LNCAP (cell line): Measurements from ENCODE around the gene MNAT1.

Experiments
- TF ChIP-seq, protein P1 (sequence below): fragments of 450-650 bp; IDR thresholded peaks from 2 replicates; pipeline ENCODE4 v1.5.1; 2017; ENCODE audit warnings: mild to moderate bottlenecking

The MNAT1 gene

DNA sequence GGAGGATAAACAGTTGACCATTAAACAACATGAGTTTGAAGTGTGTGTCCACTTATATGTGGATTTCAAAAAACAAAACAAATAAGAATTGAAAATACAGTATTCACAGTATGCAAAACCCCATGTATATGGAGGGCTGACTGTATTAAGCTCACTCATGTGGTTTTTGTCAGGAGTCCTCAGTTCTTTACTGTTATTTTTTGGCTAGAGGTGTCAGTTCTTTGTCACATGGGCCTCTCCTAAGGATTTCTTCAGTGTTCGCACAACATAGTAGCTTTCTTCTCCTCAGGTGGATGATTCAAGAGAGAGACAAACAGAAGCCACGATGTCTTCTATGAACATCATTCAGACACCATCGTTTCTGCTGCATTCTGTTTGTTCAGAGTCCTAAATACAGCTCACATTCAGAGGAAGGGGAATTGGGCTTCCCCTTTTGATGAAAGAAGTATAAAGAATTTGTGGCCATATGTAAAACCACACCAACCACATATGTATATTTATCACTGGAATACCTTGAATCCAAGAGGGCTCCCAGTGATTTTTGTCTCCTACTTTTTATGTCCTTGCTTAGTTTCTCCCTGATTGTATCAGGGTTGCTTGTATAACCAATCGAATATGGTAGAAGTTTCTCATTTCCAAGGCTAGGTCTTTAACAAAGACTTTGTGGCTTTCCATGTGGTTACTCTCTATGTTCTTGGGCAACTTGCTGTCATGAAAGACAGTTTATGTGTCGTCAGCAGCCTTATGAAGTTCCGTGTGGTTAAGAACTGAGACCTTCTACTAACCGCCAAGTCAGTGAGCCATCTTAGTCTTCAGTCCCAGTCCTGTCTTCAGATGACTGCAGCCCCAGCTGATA, 18.9 kb downstream of the MNAT1 start:
- TF ChIP-seq, protein P1, sequence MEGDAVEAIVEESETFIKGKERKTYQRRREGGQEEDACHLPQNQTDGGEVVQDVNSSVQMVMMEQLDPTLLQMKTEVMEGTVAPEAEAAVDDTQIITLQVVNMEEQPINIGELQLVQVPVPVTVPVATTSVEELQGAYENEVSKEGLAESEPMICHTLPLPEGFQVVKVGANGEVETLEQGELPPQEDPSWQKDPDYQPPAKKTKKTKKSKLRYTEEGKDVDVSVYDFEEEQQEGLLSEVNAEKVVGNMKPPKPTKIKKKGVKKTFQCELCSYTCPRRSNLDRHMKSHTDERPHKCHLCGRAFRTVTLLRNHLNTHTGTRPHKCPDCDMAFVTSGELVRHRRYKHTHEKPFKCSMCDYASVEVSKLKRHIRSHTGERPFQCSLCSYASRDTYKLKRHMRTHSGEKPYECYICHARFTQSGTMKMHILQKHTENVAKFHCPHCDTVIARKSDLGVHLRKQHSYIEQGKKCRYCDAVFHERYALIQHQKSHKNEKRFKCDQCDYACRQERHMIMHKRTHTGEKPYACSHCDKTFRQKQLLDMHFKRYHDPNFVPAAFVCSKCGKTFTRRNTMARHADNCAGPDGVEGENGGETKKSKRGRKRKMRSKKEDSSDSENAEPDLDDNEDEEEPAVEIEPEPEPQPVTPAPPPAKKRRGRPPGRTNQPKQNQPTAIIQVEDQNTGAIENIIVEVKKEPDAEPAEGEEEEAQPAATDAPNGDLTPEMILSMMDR: no peak

DNA sequence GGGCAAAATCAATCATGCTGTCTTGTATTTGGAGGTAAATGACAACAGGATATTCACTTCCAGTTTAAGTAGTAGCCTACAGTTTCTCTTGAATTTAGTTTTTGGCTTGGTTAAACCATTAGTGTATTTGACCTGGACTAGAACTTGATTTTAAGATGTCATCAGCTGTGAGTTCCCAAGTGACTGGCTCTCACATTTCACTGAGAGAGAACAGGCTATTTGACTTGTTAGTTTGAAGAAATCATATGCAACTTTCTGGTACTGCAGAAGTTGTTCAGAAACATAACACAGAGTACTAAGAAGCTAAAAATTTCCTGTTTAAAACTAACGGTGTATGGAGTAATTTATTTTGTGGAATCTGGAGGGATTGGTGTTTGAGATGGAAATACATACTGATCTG, 22.3 kb downstream of the MNAT1 start:
- TF ChIP-seq, protein P1: no peak

DNA sequence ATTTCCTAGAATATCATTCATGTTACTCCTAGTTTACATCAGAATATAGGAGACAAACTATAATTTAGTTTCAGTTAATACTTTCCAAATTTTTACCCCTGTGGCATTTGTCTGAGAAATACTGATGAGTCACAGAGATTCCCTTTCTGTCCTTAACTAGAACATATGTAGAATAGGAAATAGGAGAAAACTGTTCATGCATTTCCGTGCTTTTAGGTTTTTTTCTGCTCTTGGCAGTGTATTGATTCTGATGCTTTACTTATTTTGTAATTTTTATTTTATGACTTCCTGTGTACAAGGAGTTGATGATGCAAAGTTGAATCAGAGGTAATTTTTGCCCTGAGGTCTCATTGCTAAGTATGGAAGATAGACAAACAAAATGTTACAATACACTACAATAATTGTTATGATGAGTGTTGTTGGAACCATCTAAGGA, 23.0 kb downstream of the MNAT1 start:
- TF ChIP-seq, protein P1: no peak

DNA sequence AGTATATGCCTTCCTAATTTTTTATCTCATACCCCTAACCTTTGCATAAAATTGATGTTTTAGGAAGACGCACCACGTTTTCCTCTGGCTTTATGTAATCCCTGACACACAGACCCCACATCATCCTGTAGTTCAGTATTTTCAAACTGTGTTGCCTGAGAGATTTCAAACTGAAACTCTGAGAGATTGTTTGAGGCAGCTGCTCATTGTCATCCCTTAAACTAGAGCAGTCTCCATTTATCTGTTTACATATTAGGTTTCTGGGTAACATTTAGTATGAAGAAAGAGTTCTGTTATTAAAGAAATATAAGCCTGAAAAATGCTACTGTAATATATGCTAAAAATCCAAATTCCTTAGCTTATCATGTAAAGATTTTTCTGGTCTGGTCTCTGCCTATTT, 24.3 kb downstream of the MNAT1 start:
- TF ChIP-seq, protein P1: no peak

DNA sequence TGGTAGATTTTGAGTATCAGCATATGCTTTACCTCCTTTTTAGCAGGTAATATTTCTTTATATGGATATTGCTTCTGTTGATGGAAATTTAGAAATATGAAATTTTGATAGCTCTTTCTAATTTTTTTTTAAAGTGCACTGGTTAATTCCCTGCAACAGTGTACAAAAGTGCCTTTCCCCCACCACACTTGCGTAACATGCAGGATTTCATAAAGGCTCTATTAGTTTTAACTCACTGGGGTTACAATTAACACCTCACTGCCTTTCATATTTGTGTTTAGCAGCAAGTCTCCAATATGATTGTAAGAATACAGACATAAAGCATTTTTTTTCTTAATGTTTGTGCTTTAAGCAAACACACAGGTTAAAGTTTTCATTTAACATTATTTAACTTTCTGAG, 25.6 kb downstream of the MNAT1 start:
- TF ChIP-seq, protein P1: no peak

DNA sequence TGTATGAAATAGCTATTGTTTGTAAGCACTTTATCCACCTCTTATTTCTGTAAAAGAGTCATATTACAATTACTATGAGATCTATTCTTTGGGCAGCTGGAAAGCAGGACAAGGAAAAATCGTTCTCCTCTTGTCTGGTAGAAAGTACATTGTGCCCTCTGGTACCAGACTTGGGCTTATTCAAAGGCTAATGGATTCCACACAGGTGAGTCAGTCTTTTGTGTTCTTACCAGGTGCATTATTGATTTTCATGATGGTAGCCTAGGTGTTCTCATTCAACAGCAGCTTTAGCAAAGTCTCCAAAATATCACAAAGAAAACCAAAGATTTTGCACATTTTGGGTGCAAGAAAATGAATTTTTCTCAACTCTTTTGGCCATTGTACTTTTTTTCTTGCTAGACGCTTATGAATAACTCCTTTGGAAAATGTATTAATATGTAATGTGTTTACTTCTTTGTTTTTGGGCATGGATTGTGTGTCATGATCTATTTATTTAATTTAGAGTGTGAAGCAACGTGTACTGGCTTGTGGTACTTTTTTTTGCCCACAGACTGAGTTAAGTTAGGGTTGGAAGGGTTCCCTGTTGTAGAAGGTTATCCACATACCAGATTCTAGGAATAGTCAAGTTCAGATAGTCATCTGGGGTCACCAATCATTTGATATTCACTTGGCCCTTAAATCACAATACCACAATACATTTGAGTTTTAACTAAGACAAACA, 26.2 kb downstream of the MNAT1 start:
- TF ChIP-seq, protein P1: no peak

DNA sequence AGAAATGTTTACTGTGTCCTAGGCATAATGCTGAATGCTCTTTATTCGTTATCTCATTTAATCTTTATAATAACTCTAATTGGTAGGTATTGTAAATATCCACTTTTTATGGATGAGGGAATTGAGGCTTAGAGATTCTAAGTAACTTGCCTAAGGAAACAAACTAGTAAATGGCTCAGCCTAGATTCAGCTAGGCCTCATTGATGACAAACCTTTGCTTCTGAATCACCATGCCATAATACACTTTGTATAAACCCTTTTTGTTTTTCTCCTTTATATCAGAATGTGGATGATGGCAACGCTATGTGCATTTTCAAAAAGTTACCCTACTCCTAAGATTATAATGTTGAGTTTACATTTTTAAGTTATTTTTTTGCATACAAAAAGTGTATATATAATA, 34.0 kb downstream of the MNAT1 start:
- TF ChIP-seq, protein P1: no peak
